ENCODE data around the gene SLC25A1. TPM values are rescaled to one million over a fixed set of nuclear protein-coding genes. Genes with fewer than 3 reads are reported as not detected.

SLC25A1 gene
- total RNA-seq, 1 experiment from 2014 or later, result 201 TPM

- Mint-ChIP-seq H3K36me3 (peaks cover 22% of the 10 kb centered on the region), H3K9me3 (peaks cover 5% of the 10 kb centered on the region), H3K4me3 (no peak overlapping the region), H3K27ac (no peak overlapping the region), H3K4me1 (0 out of 2 replicates have a peak, but pooled peaks cover 2% of the 10 kb centered on the region), H3K27me3 (ENCODE audit: low read depth) (no peaks in the 10 kb centered on the region)
- ChIA-PET CTCF (no interaction called here), POLR2A (no interaction called here)
- DNase-seq (ENCODE audit: low spot score) (no peak), ATAC-seq (no peak)
- no peak for TF ChIP-seq AFF4 (CRISPR knock-in tag; IDR thresholded peaks at IDR 0.05; ENCODE audit: borderline replicate concordance)
- TF ChIP-seq ATF2 (CRISPR knock-in tag; IDR thresholded peaks at IDR 0.05; ENCODE audit: borderline replicate concordance, low read depth), result no peak
- no peak for TF ChIP-seq SP1 (CRISPR knock-in tag; conservative IDR thresholded peaks at IDR 0.05)
Measured at GRCh38 chr22:19206287-19206686, 27.8 kb upstream of the SLC25A1 start.

GRCh38 chr22:19204640-19205039, 26.1 kb upstream of the SLC25A1 start:
- Mint-ChIP-seq H3K4me3 (no peak overlapping the region), H3K36me3 (peaks cover 20% of the 10 kb centered on the region), H3K27me3 (ENCODE audit: low read depth) (no peaks in the 10 kb centered on the region), H3K27ac (no peak overlapping the region), H3K4me1 (0 out of 2 replicates have a peak, but pooled peaks cover 2% of the 10 kb centered on the region), H3K9me3 (peaks cover 5% of the 10 kb centered on the region)
- CTCF ChIA-PET, result interaction anchor here (1.4 kb wide), 1 partner anchor 25 kb away, joined by 5 read pairs; no protein-coding TSS in a partner anchor
- no peak for TF ChIP-seq ATF6 (CRISPR knock-in tag; IDR thresholded peaks at IDR 0.05)
- TF ChIP-seq CTCF (IDR thresholded peaks at IDR 0.05), result no peak
- no peak for TF ChIP-seq ZBTB43 (CRISPR knock-in tag; IDR thresholded peaks at IDR 0.05)
- no peak for TF ChIP-seq SMAD4 (CRISPR knock-in tag; IDR thresholded peaks at IDR 0.05)
- POLR2A ChIA-PET, result no interaction called here
- no peak for DNase-seq (ENCODE audit: low spot score)
- no peak for ATAC-seq

- Mint-ChIP-seq H3K27me3 (ENCODE audit: low read depth) (no peaks in the 10 kb centered on the region), H3K36me3 (peaks cover 13% of the 10 kb centered on the region; the same call in 1 of the 2 replicates), H3K27ac (peak overlapping the region; percentile 25; the same call in 1 of the 2 replicates), H3K4me1 (0 out of 2 replicates have a peak, but pooled peaks cover 2% of the 10 kb centered on the region), H3K4me3 (no peak overlapping the region), H3K9me3 (peaks cover 5% of the 10 kb centered on the region)
- no peak for ATAC-seq
- no peak for DNase-seq (ENCODE audit: low spot score)
- POLR2A ChIA-PET, result no interaction called here
- CTCF ChIA-PET, result no interaction called here
- TF ChIP-seq FOXJ3 (CRISPR knock-in tag; IDR thresholded peaks at IDR 0.05; ENCODE audit: borderline replicate concordance) (no peak), E2F5 (CRISPR knock-in tag; IDR thresholded peaks at IDR 0.05) (no peak), CREB1 (CRISPR knock-in tag; IDR thresholded peaks at IDR 0.05) (no peak), OVOL2 (CRISPR knock-in tag; IDR thresholded peaks at IDR 0.05; ENCODE audit: borderline replicate concordance) (no peak), NR1H2 (CRISPR knock-in tag; IDR thresholded peaks at IDR 0.05) (no peak), NFE2L1 (CRISPR knock-in tag; IDR thresholded peaks at IDR 0.05) (no peak), SMAD3 (CRISPR knock-in tag; IDR thresholded peaks at IDR 0.05; ENCODE audit: borderline replicate concordance) (no peak), SMAD4 (CRISPR knock-in tag; IDR thresholded peaks at IDR 0.05) (no peak), MYBL2 (CRISPR knock-in tag; IDR thresholded peaks at IDR 0.05) (no peak), ESRRA (CRISPR knock-in tag; IDR thresholded peaks at IDR 0.05; ENCODE audit: borderline replicate concordance) (no peak), MXD4 (CRISPR knock-in tag; IDR thresholded peaks at IDR 0.05; ENCODE audit: borderline replicate concordance) (no peak), ZSCAN18 (CRISPR knock-in tag; IDR thresholded peaks at IDR 0.05) (no peak)
Measured at GRCh38 chr22:19203834-19204233, 25.3 kb upstream of the SLC25A1 start.
